Raji (cell line): Measurements from ENCODE around the gene TMEM123.

Source experiments
- POLR2A ChIP-seq: IDR thresholded peaks from 2 replicates; pipeline ENCODE4 v1.6.1; 2011; ENCODE audit warnings: low read depth, low read length, control low read depth; ENCODE audit not compliant: insufficient read depth

TMEM123 gene

DNA sequence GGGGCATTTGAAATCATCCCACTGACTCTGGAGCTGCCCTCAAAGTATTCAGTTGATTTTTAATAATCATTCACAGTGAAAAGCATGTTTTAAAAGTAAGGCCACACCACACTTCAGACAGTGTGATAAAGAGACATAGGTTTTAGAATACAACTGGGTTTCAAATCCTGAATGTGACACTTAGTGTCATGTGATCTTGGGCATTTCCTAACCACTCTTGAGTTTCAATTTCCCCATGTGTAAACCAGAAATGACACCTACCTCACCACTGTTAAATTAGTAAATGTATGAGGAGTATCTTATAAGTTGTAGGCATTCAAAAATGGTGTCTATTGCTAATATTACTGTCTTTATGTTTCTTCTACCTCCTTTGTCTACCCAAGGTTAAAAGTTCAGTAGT, 5.4 kb downstream of the TMEM123 start:
- no peak for TF ChIP-seq POLR2A

DNA sequence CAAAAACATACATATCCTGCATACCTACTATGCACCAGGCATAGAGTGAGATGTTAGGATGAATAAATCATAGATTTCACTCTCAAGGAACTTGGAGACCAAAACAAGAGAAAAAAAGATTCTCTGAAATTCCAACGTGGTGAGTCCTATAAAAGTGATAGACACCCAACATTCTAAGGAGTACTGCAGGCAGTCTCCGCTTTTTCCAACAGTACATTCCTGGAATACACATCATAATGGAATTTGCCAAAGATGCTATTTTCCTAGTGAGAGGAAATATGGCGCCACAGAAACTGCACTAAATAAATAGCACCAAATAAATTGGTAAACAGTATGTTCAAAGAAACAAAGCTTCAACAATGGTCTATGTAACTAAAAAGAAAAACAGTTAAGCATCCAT, 6.0 kb downstream of the TMEM123 start:
- no peak for TF ChIP-seq POLR2A

DNA sequence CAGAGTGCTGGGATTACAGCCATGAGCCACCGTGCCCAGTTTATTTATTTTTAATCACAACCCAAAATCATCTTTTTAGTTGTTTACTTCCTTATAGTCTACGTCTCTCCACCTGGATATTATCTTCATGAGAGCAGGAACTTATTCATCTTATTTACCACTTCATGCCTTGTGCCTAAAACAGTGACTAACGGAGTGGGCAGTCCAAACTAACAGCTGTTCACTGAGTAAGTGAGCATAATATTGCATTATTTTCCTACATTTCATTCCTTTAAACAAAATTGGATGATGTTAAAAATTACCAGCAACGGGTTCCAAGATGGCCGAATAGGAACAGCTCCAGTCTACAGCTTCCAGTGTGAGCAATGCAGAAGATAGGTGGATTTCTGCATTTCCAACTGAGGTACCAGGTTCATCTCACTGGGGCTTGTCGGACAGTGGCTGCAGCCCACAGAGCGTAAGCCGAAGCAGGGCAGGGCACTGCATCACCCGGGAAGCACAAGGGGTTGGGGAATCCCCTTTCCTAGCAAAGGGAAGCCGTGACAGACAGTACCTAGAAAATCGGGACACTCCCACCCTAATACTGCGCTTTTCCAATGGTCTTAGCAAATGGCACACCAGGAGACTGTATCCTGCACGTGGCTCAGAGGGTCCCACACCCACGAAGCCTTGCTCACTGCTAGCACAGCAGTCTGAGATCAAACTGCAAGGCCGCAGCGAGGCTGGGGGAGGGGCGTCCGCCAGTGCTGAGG, 14.1 kb downstream of the TMEM123 start:
- TF ChIP-seq POLR2A: no peak

DNA sequence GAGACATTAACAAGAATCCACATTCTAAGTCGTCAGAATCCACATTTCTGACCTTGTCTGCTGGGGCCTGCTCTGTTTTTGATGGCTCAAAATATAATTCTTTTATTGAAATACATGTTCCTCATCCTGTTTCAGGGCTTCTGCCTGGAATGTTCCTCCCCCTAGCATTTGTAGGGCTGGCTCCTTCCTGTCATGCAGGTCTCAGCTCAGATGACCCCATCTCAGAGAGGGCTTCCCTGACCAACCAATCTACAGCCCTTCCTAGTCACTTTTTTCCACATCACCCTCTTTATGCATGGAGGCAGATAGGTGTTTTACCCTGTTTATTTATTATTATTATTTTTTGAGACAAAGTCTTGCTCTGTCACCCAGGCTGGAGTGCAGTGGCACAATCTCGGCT, 14.8 kb downstream of the TMEM123 start:
- TF ChIP-seq POLR2A: no peak

- TF ChIP-seq POLR2A: no peak
These were observed 15.6 kb downstream of the TMEM123 start for GRCh38 chr11:102436976-102437375.

- TF ChIP-seq POLR2A: no peak
These were observed 16.0 kb downstream of the TMEM123 start for GRCh38 chr11:102436561-102436960.

- no peak for TF ChIP-seq POLR2A
These were observed 16.9 kb downstream of the TMEM123 start for GRCh38 chr11:102435688-102436087.

GRCh38 chr11:102431404-102431803, 21.2 kb downstream of the TMEM123 start:
- TF ChIP-seq POLR2A: no peak

DNA sequence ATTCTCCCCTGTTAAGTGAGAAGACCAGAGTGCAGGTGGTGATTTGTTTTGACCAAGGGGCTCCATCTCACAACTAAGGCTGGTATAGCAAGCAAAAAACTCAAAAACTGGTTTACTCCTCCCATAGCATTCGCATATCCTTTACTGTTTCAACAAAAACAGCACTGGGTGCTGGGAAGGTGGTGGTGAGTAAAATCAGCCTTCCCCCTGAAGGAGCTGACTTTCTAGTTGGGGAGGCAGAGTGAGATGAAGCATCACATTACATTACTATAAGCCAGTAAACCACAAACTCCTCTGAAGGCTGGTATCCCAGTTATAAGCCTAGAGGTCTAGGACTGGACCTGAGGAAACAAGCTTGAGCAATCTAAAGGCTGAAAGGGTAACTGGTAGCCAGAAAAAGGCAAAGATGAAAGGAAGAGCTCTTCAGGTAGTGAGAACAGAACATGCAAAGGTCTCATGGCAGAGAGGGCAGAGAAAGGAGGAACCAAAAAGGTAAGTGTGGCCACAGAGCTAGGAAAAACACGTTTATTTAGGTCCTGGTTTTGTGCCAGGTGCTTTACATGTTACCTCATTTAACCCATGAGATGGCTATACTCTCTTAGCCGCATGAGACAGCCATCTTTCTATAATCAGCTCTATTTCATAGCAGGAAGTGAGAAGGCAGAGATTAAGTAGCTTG, 22.3 kb downstream of the TMEM123 start:
- TF ChIP-seq POLR2A: no peak

DNA sequence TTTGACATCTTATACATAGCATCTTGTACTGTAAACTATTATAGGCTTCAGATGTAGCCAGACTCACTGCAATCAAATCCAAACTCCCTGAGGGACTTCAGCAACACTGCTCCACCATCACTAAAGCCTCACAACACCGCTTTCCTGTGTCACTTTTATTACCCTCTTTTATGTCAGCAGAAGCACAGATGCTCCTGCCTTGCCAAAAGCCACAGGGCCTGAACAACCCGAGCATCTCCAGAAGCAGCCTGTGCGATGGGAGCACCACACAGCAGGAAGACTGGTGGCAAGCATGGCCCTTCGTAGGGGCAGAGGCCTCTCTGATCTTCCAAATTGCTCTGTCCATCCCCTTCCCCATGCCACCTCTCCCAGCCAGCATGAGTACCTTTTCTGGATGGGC, 22.9 kb downstream of the TMEM123 start:
- TF ChIP-seq POLR2A: no peak

DNA sequence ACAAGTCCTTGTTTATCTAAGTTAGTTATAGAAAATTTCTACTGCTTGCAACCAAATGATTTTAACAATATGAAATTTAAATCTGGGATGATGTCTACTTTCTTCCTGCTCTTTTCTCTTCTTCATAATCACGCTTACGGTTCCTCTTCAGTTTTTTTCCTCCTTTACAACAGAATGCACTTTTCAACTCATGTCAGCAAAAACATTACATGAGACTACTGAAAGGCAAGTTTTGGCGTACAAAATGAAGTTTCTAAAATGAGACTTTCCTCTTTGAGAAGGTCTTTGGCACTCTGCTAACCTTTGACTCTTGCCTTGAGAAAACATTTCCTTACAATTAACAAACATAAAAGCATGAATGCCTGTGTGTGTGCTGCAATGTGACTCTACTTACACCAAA, 23.3 kb downstream of the TMEM123 start:
- TF ChIP-seq POLR2A: no peak

DNA sequence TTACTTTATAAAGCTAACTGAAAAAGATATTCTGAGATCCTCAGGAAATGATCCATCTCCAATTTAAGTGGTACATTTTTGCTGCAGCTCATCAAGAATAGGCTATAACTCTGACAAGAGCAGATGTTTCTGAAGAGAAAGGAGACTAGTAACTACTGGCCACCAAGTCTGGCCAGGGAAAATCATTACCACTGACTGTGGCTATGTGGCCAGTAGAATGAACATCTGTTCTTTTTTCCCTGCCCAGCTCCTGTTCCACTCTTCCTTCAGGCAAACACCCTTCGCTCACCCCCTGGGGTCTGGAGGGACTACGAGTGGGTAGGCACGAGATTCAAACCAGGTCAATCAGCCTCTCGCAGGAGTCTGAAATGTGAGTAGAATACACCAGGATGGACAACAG, 23.9 kb downstream of the TMEM123 start:
- no peak for TF ChIP-seq POLR2A

DNA sequence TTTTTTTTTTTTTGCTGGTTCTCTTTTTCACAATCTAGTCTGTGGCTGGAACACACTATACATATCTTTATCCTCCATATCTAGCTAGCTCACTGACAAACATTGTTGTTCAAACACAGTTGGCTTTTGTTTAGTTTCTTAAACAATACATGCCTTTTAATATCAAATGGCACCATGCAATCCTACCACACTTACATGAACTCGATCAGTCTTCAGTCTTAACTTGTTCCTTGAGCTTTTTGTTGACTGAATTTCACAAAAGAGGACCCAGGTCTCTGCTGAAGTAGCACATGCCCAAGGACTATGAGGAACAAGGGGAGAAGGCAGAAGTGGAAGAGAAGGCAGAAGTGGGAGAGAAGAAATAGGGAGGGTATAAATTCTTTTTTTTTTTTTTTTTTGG, 25.5 kb downstream of the TMEM123 start:
- TF ChIP-seq POLR2A: no peak

GRCh38 chr11:102426570-102426969, 26.0 kb downstream of the TMEM123 start:
- no peak for TF ChIP-seq POLR2A

DNA sequence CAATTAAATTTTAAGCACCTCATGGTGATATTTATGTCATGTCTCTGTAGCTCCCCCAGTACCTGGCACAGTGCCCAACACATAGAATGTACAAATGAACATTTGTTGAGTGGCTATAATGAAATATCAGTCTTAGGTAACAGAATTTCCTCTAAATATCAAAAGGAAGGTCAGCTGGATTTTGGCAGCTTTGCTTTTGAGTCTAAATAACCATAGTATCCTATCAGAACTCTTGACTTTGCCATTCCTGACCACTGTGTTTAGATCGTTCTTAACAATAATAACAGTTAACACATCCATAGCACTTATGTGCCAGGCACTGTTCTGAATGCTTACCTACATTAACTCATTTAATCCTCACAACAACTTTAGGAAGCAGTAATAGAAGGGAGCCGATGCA, 26.6 kb downstream of the TMEM123 start:
- TF ChIP-seq POLR2A: no peak

DNA sequence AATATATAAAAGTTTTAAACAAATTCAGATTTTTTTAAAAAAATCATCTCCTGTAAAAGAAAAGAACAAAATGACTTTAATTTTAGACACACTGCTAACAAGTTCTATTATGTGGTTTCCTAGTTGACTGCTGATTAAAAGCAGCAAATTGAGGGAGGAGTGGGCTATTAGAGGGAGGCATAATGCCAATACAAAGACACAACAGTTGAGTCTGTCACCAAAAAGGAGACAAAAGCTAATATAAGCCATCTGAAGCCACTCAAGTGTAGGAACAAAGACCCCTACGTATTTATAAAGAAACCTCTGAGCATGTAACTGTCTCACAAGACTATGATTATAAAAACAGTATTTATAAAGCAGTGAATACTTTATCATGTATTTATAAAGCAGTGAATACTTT, 28.6 kb downstream of the TMEM123 start:
- TF ChIP-seq POLR2A: no peak

- TF ChIP-seq POLR2A: no peak
These were observed 29.5 kb downstream of the TMEM123 start for GRCh38 chr11:102422817-102423712.
